CD4-positive, alpha-beta T cell treated with Interleukin-4 for 4 hours (primary cell): Measurements from ENCODE around the gene HIVEP2.
A peak's percentile ranks its signal among the peaks of the same experiment; 100 is the strongest.

ENCODE experiments used
- DNase-seq: peaks from one replicate; pipeline ENCODE4 v3.0.0-alpha.2; 2020

Gene HIVEP2

GRCh38 chr6:142914937-142915697 lies 29.9 kb downstream of the HIVEP2 start:
- peak; percentile 45 for DNase-seq

- no peak for DNase-seq
These were observed 30.6 kb downstream of the HIVEP2 start for GRCh38 chr6:142914369-142914768.

- DNase-seq, result peak; percentile 81
These were observed 31.4 kb downstream of the HIVEP2 start for GRCh38 chr6:142913511-142914047.

GRCh38 chr6:142913036-142913510 lies 31.9 kb downstream of the HIVEP2 start:
- peak; percentile 38 for DNase-seq

GRCh38 chr6:142912125-142912524 lies 32.9 kb downstream of the HIVEP2 start:
- DNase-seq, result no peak

GRCh38 chr6:142911430-142911829 lies 33.5 kb downstream of the HIVEP2 start:
- no peak for DNase-seq

- peak; percentile 34 for DNase-seq
These were observed 35.3 kb downstream of the HIVEP2 start for GRCh38 chr6:142909686-142910085.

GRCh38 chr6:142908235-142908634 lies 36.7 kb downstream of the HIVEP2 start:
- DNase-seq, result no peak

- DNase-seq, result peak; percentile 56
These were observed 37.4 kb downstream of the HIVEP2 start for GRCh38 chr6:142907544-142907943.

GRCh38 chr6:142906945-142907470 lies 38.0 kb downstream of the HIVEP2 start:
- no peak for DNase-seq

- DNase-seq, result peak; percentile 55
These were observed 41.2 kb downstream of the HIVEP2 start for GRCh38 chr6:142903812-142904211.

GRCh38 chr6:142902636-142903053 lies 42.3 kb downstream of the HIVEP2 start:
- peak; percentile 88 for DNase-seq

GRCh38 chr6:142901611-142902010 lies 43.4 kb downstream of the HIVEP2 start:
- DNase-seq, result no peak

GRCh38 chr6:142900227-142900971 lies 44.6 kb downstream of the HIVEP2 start:
- DNase-seq, result peak; percentile 77

GRCh38 chr6:142898927-142899895 lies 45.8 kb downstream of the HIVEP2 start:
- no peak for DNase-seq

- no peak for DNase-seq
These were observed 47.3 kb downstream of the HIVEP2 start for GRCh38 chr6:142897659-142898058.

- no peak for DNase-seq
These were observed 48.2 kb downstream of the HIVEP2 start for GRCh38 chr6:142896732-142897131.

- DNase-seq, result no peak
These were observed 51.9 kb downstream of the HIVEP2 start for GRCh38 chr6:142893088-142893487.

- DNase-seq, result no peak
These were observed 52.5 kb downstream of the HIVEP2 start for GRCh38 chr6:142892254-142893021.

- DNase-seq, result no peak
These were observed 53.5 kb downstream of the HIVEP2 start for GRCh38 chr6:142891454-142891853.

GRCh38 chr6:142888456-142888855 lies 56.5 kb downstream of the HIVEP2 start:
- DNase-seq, result no peak
